Measurements from ENCODE around the gene CDK18. TPM values are rescaled to one million over a fixed set of nuclear protein-coding genes. Genes with fewer than 3 reads are reported as not detected.

CDK18 gene
- total and polyA plus RNA-seq, 9 of the 15 experiments (the other 6 are each of a cell fraction or from before 2014, with no cell fraction given): 0.05 to 0.69 (median 0.17) TPM; not detected in 2

GRCh38 chr1:205505076-205505729, 734 bp downstream of the CDK18 start:
- Histone ChIP-seq H3K9me1 (ENCODE audit: control insufficient read depth, insufficient read depth, low read length) (no peaks in the 10 kb centered on the region), H3K4me3 (no peak overlapping the region), H3K27ac (ENCODE audit: extremely low read depth, low read depth, low read length) (no peak overlapping the region), H3K9me3 (replicated peaks; ENCODE audit: control insufficient read depth, insufficient read depth, low read depth, low read length) (no peaks in the 10 kb centered on the region), H3K79me2 (ENCODE audit: control insufficient read depth, insufficient read depth, low read length) (no peaks in the 10 kb centered on the region), H2AFZ (ENCODE audit: low read depth, low read length) (no peak overlapping the region), H3K4me1 (replicated peaks in 1 of 2; ENCODE audit: control insufficient read depth in 2 of 2, insufficient read depth in 2 of 2, low read length in 2 of 2) (peaks cover 0 to 17% of the 10 kb centered on the region in 2 experiments; a peak in 2 of 5 replicates), H3K9ac (ENCODE audit: insufficient read depth in 1 of 2, low read depth in 2 of 2, low read length in 2 of 2) (peak overlapping the region in 1 of 2 experiments; percentile 18; a peak in 1 of 4 replicates), H3K27me3 (ENCODE audit: control insufficient read depth in 2 of 2, insufficient read depth in 2 of 2, low read length in 2 of 2) (peaks cover 37 to 71% of the 10 kb centered on the region in 2 experiments), H4K20me1 (replicated peaks; ENCODE audit: control insufficient read depth, insufficient read depth, low read length) (peaks cover 7% of the 10 kb centered on the region; the same call in 1 of the 2 replicates), H3K36me3 (ENCODE audit: control insufficient read depth, insufficient read depth, low read length) (no peaks in the 10 kb centered on the region), H3K4me2 (ENCODE audit: insufficient read depth, low read length) (no peak overlapping the region)
- ChIA-PET POLR2A (no interaction called here), CTCF (ENCODE audit: low intra/inter-chr PET ratio) (no interaction called here)
- no peak for DNase-seq (ENCODE audit: extremely low read depth in 1 of 4, low spot score in 3 of 4)
- intact Hi-C loops (cut with micrococcal nuclease) (no loop called here), in situ Hi-C loops (cut with MboI) (no loop called here)
- TF ChIP-seq, protein P1, sequence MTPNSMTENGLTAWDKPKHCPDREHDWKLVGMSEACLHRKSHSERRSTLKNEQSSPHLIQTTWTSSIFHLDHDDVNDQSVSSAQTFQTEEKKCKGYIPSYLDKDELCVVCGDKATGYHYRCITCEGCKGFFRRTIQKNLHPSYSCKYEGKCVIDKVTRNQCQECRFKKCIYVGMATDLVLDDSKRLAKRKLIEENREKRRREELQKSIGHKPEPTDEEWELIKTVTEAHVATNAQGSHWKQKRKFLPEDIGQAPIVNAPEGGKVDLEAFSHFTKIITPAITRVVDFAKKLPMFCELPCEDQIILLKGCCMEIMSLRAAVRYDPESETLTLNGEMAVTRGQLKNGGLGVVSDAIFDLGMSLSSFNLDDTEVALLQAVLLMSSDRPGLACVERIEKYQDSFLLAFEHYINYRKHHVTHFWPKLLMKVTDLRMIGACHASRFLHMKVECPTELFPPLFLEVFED (CRISPR knock-in tag; conservative IDR thresholded peaks at IDR 0.05): no peak
- 0 out of 2 replicates have a peak, but pooled peaks have one; percentile 5 for TF ChIP-seq L3MBTL2 (IDR thresholded peaks at IDR 0.05)
- WGBS (ENCODE audit: insufficient coverage, low coverage, missing lambda C conversion rate): under 1% methylated on average over 18 of the region's 18 CpGs
- no peak for ATAC-seq
- no peak for FAIRE-seq
- no TSS peak for BruUV-seq (replicated peaks)

DNA sequence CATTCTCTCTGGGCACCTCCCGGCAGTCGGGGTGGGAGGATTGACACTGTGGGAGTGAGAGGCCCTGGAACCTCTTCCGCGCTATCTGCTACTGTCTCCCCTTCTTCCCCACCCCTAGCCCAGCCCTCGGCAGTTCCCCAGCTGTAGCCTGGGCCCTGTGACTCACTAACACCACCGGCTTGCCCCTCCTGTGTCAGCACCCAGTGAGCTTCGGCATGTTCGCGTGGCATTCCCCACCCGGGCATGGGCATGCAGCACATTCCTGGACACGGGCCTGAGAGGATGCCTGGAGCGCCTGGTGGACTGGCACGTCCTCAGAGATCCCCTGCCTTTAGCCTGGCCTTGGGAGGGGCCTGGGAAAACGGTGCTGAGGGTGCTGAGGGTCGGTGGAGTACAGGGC, 1.3 kb downstream of the CDK18 start:
- H3K4me2 ChIP-seq (ENCODE audit: insufficient read depth, low read length): no peak overlapping the region
- H3K9me3 ChIP-seq (replicated peaks; ENCODE audit: control insufficient read depth, insufficient read depth, low read depth, low read length): no peaks in the 10 kb centered on the region
- DNase-seq (ENCODE audit: extremely low read depth in 1 of 4, low spot score in 3 of 4): peak in 2 of 4 experiments; percentile 43 to 49
- 0% methylated on average over 15 of the region's 15 CpGs for WGBS (ENCODE audit: insufficient coverage, low coverage, missing lambda C conversion rate)
- peaks cover 7% of the 10 kb centered on the region; the same call in 1 of the 2 replicates for H4K20me1 ChIP-seq (replicated peaks; ENCODE audit: control insufficient read depth, insufficient read depth, low read length)
- H3K4me1 ChIP-seq (replicated peaks in 1 of 2; ENCODE audit: control insufficient read depth in 2 of 2, insufficient read depth in 2 of 2, low read length in 2 of 2): peaks cover 0 to 17% of the 10 kb centered on the region in 2 experiments; a peak in 2 of 5 replicates
- ChIA-PET POLR2A (no interaction called here), CTCF (ENCODE audit: low intra/inter-chr PET ratio) (no interaction called here)
- intact Hi-C loops (cut with micrococcal nuclease): no loop called here
- H3K9ac ChIP-seq (ENCODE audit: insufficient read depth in 1 of 2, low read depth in 2 of 2, low read length in 2 of 2): no peak overlapping the region
- no peak overlapping the region for H3K4me3 ChIP-seq
- no peaks in the 10 kb centered on the region for H3K79me2 ChIP-seq (ENCODE audit: control insufficient read depth, insufficient read depth, low read length)
- H3K36me3 ChIP-seq (ENCODE audit: control insufficient read depth, insufficient read depth, low read length): no peaks in the 10 kb centered on the region
- ATAC-seq: peak; percentile 19; the same call in 1 of the 3 replicates
- in situ Hi-C loops (cut with MboI): no loop called here
- BruUV-seq (replicated peaks): no TSS peak
- H3K27me3 ChIP-seq (ENCODE audit: control insufficient read depth in 2 of 2, insufficient read depth in 2 of 2, low read length in 2 of 2): peaks cover 40 to 76% of the 10 kb centered on the region in 2 experiments
- no peaks in the 10 kb centered on the region for H3K9me1 ChIP-seq (ENCODE audit: control insufficient read depth, insufficient read depth, low read length)
- H2AFZ ChIP-seq (ENCODE audit: low read depth, low read length): no peak overlapping the region
- H3K27ac ChIP-seq (ENCODE audit: extremely low read depth, low read depth, low read length): no peak overlapping the region
- FAIRE-seq: no peak
- TF ChIP-seq ELK3 (CRISPR knock-in tag; IDR thresholded peaks at IDR 0.05): no peak
- TF ChIP-seq TFAP4 (CRISPR knock-in tag; IDR thresholded peaks at IDR 0.05; ENCODE audit: borderline replicate concordance): peak; percentile 54; the same call in 1 of the 2 replicates
